HS-5 (cell line): ENCODE data around the gene LRRC55.

Source experiments
- DNase-seq: peaks from one replicate; pipeline ENCODE4 v3.0.0-alpha.2; 2012; ENCODE audit warnings: low read depth

Gene LRRC55

DNA sequence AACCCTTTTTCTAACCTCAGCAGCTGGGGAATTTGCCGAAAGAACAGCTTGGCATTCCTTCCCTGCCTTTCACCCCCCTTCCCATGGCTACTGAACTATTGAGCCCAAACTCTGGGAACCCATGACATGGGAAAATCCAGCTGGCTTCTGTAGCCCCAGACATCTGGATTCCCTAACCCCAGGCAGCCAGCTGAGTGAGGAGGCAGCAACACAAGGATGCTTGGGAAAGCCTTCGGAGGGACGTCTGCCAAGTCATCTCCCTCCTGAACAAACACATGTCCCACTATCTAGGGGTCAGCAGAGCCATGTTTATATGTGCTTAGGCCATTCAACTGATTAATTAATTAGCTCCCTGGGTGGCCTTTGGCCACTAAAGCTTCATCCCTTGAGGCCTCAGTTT is 21.6 kb downstream of the LRRC55 start:
- no peak for DNase-seq

DNA sequence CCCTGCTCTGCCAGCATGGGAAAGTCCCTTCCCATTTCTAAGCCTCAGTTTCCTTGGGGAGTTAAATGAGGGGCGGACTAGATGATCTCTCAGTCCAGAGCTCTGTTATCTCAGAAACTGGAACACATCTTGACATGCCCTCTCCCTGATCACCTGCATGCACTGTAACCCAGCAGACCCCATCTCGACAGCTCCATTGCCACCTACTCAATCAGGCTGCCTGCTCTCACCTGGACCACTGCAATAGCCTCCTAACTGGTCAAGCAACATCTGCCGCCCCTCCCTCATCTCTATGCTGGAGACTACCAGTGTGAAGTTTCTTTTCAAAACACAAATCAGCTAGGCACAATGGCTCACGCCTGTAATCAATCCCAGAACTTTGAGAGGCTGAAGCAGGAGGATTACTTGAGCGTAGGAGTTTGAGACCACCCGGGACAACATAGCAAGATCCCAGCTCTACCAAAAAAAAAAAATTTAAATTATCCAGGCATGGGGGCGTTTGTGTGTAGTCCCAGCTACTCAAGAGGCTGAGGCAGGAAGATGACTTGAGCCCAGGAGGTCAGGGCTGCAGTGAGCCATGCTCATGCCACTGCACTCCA is 22.2 kb downstream of the LRRC55 start:
- no peak for DNase-seq

DNA sequence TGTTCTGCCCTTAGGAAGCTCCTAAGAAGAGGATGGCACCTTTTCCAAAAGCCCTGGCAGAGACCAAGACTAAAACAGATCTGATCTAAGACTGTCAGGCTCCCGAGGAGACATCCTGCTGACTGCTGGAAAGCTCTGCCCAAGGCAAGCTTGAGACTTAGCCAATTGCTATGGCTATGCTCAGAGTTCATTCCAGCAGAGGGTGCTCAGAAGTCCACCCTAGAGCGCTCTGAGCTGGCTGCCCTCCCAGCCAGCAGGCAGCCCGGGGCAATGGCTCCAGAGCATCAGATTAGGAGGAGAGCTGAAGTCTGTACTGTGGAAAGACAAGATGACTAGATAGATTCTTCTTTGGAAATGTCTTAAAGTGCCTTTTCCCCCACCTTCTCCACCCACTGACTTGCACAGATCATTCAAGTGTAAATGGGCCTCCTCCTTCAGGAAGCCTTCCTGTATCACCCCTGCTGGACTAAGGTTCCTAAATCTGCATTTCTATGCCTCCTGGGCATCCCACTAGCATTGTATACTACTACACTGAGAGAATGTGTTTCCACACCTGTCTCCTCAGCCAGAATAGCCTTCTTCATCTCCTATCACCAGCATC is 23.4 kb downstream of the LRRC55 start:
- DNase-seq, result no peak

DNA sequence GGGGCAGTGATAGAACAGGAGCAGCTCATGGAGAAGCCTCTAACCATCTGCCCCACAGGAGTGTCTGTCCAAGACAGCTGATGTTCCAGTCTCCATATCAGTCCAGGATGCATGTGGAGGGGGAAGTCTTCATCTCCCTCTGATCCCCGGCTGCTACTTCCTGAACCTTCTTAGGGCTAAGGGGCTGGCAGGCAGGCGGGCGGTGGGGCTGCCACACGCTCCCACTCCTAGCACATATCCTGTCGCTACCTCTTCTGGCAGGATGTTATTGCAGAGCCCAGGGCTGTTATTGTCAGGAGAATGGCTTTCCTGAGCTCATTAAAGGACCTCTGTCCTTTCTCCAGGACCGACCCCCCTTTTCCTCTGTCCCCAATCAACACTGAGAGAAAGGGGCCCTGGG is 25.4 kb downstream of the LRRC55 start:
- DNase-seq, result no peak

DNA sequence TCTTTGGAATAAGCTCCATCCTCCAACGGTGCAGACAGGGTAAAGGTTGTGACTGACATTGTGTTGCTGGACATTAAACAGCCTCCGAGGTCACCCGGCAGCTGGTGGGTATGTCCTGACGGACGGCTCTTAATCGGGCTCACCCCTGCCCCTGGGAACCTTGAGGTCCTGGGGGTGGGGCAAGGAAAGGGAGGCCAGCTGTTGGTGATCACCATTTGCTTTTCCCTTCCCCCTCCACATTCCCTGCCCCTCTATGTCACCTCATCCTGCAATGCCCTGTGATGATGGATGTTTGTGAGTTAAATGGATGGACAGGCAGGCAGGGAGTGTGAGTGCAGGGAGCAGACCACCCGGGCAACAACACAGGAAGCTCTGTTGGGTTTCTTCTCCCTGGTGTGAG is 29.0 kb downstream of the LRRC55 start:
- no peak for DNase-seq

DNA sequence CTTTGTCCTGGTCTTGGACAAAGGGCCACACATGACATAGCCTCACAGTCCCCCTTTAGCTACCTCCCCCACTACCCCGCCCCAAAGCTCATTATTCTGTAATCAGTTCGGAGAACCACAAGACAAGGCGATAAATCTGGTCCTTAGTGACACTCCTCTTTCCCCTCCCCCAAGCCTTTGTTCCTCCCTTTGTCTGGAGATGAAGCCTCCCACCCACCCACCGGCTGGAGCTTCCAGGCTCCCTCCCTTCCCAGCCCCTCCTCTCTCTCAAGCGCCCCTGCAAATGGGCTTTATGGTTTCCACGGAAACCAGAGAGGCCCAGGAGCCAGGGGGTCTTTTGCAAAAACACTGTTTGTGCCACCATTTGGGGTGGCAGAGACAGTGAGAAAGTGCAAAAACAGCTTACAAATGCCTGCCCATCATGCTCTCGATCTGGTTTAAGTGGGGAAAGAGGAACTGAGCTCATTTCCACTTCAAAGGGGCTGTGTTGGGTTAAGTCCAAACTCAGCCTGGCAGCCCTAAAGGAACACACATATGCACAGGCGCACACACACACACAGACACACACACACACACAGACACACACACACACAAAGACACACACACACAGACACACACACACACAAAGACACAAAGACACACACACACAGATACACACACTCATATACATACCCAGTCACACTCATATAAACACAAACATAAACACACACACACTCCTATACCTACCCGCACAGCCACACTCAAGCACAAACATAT is 31.8 kb downstream of the LRRC55 start:
- no peak for DNase-seq

DNA sequence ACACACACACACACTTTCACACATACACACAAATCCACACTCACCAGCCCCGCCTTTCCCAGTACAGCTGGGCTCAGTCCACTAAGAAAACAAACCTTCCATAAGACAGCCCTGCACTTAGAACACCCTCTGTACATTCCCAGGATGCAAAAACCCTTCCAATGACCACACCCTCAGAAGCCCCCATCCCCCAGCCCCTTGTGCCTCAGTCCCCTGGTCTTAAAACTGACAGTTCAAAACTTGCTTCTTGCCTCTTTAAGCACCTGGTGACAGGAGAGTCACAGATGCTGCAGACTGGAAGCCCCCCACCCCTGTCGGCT is 32.3 kb downstream of the LRRC55 start:
- DNase-seq, result no peak

DNA sequence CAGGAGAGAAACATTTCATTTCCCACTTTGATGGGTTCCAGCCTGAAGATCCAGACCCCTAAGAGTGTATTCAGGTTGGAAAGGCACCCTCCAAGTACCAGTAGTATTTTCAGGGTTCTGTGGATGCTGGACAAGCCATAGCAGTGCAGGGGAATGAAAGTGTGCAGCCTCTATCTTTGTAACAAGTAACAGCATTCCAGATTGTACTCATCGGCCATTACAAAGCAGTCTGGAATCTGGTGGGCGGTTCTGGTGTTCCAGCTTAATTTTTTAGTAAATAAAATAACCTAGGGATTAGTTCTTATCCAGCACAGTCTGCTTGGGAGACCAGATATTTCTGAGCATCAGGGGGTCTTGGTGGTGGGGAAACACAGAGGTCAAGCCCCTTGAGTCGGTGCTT is 32.7 kb downstream of the LRRC55 start:
- DNase-seq, result peak; percentile 35

DNA sequence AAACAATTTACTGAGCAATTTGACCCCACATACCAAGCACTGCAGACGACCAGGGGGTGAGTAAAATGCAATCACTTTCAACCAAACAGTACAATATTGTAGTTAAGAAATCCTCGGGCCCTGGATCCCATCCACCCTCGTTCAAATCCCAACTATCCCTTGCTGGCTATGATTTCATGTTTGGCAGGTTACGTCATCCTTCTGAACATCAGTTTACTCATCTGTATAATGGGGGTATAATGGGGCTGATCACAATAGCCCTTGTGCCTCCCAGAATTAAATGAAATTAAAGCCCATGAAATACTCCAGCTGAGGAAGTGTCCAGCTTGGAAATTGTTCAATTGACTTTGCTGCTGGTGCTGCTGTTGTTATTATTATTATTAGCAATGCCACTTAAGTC is 34.7 kb downstream of the LRRC55 start:
- no peak for DNase-seq

DNA sequence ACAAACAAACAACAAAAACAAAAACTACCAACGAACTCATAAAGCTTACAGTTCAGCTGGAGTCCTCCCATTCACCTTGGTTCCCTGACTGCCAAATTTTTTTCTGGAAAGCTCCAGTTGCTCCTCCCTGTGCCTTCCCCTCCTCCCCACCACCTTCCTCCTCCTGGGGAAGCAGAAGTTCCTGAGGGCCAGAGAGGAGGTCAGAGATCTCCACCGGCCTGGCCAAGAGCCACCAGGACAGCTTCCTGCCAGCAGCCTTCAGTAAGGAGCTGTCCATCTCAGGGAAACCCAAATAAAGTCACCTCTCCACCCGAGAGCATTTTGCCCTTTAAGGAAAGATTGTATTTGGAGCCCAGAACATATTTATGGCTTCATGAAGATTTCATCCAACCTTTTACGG is 35.3 kb downstream of the LRRC55 start:
- DNase-seq, result no peak

DNA sequence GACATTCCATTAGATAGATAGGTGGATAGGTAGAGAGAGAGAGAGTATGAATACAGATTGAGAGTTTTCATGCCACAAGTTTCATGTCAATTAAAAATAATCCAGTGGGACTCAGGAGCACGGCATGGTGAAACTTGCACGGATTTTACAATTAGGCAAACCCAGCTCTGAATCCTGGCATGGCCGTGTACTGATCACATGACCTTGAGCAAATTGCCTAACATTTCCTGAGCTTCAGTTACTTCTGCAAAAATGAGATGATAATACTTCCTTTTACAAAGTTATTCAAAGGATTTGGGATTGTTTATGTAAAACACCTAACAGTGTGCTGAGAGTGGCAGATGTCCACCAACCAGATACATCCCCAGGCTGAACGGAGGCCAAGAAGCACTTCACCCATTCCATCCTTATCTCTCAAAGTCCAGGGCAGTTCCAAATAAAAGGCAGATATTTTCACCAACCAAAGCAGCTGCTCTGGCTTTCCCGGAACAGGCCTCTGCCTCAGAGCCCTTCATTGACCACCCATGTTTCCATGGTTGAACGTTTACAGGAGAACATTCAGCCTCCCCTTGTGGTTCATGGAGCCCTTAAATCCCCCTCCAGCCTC is 37.4 kb downstream of the LRRC55 start:
- no peak for DNase-seq

DNA sequence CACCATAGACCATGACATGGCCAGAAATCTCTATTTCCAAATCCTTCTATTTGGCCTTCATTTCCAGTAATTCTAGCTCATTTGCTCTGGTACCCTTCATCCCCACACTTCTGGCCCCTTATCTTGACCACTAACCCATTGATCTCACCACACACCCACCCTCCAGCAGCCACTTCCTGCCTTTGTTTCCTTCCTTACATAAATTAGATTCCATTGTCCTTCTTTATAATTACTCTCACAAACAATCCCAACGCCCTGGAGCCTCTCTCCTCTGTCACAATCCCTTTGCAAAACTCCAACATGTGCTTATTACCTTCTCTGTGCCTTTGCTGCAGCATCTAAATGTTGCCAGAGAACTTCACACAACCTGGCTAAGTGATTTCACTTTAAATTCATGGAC is 40.5 kb downstream of the LRRC55 start:
- DNase-seq, result no peak

DNA sequence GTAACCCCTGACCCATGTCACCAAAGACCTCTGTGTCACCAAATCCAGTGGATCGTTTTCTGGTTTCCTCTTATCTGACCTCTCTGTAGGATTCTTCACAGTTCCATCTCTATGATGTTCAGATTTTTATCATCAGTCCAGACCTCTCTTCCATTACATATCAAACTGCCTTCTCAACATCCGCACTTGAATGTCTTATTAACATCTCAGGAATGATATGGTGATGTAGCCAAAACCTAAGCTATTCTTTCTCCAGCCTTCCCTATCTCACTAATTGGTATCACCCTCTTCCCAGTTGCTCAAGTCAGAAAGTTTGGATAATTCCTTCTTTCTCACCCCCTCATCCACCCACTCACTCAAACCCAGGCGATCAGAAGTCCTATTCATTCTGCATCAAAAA is 41.8 kb downstream of the LRRC55 start:
- no peak for DNase-seq

DNA sequence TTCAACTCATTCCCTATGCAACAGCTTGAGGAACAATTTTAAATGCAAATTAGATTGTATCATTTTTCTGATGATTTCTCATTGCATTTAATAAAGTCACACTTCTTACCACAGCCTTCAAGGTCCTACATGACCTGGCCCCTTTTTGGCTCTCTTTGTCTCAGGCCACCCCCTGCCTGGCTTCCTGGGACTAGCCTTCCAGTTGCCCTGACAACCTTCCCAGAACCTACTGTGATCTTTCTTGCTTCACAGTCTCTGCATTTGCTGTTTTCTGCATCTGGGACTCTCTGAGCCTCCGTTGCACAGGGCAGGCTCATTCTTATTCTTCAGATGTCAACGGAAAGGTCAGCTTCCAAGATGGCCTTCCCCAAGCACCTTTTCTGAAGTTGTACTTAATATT is 42.4 kb downstream of the LRRC55 start:
- DNase-seq, result no peak

DNA sequence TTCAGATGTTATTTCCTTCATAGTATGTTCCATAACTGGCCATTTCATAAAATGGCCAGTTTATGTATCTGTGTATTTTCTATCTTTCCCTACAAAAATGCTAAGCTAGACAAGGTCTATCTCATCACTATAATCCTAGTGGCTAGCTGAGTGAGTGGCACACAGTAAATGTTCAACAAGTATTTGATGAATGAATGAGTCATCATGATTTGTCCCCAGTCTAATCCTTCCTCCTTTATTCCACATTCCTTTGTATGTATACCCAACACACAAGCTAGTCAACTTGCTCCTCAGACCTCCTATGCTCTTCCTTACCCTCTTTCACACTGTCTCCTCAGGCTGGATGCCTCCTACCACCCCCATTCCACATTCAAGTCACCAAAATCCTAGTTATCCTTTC is 42.8 kb downstream of the LRRC55 start:
- no peak for DNase-seq

DNA sequence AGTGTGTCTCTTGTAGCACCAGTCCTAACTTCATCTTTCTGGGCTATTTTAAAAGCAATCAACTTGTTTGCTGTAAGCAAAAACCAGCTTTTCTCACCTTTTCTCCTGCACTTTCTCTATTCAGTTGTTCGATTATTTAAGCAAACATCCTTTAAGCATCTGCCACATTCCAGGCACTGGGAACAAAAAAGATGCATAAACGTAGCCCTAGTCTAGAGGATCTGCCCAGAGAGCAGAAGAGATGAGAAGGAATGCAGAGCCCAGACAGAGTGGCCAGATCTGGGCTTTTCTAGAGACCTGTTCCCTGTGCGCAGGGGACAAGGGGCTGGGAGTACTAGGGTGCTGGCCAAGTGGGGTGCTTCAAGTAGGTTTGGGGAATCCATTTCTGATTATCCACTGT is 46.8 kb downstream of the LRRC55 start:
- DNase-seq, result no peak

DNA sequence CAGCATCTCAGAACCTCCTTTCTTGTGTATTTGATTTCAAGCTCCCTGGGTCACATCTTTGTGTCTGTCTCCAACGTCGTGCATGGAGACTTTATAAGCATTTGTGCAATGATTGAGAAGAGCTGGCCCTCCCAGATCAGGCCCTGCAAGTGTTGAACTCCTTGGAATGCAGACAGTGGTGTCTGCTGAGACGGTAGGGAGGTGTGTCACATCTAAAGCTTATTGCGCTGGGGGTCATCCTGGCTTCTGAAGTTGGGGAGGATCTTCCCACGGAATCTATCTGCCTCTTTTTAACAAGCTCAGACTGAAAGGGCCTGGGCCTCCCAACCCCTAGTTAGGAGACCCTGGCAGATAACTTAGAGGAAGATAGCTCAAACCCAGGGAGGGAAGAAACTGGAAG is 48.6 kb downstream of the LRRC55 start:
- no peak for DNase-seq

DNA sequence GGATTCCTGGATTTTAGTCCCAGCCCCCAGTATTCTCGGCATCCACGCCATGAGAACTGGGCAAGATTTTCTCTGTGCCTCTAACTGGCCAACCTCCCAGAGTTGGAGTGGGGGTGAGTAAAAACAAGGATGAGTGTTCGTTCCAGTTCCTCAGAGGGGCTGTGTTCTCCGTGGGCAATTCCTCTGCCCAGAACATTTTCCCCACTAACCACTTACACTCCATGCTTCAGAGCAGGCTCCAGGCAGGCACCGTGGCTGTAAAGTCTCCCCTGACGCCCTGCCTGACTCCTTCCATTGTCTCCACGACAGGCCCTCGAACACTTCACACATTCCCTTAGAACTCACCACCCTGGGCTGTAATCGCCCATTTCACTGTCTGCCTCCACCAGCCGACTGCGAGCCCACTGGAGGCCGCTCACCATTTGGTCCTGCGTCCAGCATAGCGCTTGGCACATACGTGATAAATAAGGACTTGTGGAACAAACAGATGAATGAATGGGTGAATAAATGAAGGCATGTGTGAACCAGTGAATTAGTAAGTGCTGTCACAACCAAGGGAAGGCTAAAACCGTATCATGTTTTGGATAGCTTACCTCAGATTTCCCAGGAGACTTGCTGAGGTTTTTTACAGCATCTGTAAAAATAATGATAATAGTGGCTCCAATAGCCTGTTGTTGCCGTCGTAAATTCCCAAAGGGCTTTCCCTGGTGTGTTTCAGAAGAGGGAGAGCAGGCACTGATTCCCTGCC is 49.2 kb downstream of the LRRC55 start:
- DNase-seq, result no peak

DNA sequence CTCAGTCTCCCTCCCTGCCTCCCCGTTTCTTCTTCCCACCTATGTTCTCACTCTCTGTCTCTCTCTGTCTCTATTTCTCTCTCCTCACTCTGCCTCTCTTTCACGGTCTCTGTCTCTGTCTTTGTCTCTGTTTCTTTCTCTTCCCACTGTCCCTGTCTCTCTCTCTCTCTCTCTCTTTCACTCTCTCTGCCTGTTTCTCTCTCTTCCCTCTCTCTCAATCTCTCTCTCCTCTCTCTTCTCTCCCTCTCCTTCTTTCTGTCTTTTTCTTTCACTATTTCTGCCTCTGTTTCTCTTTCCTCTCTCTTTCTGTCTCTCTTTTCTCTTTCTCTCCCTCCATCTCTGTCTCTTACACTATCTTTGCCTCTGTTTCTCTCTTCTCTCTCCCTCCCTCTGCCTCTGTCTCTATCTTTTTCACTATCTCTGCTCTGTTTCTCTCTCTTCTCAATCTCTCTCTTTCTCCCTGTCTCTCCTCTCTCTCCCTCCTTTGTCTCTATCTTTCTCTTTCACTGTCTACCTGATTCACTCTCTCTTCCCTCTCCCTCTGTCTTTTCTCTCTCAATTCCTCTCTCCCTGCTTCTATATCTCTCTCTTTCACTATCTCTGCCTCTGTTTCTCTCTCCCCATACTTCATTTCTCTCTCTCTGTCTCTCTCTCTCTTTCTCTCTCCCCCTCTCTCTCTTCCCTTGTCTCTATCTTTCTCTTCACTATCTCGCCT is 49.9 kb downstream of the LRRC55 start:
- DNase-seq, result no peak

DNA sequence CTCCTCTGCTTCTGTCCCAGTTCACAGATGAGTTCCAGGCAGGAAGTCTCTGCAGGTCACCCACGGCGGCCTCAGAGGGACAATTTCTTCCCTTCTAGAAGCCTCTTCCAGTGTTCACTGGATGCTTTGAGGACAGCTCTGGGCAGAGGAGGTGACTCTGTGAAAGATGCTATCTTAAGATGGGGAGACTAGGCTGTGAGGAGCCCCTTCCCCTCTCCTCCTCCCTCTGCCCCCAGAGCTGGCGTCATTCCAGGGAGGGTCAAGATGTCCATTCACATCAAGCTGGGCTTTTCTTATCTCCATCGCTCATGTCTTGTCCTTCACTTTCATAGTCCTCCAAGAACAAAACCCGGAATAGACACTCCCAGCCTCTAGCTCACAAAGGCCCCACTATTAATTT is 51.9 kb downstream of the LRRC55 start:
- no peak for DNase-seq

DNA sequence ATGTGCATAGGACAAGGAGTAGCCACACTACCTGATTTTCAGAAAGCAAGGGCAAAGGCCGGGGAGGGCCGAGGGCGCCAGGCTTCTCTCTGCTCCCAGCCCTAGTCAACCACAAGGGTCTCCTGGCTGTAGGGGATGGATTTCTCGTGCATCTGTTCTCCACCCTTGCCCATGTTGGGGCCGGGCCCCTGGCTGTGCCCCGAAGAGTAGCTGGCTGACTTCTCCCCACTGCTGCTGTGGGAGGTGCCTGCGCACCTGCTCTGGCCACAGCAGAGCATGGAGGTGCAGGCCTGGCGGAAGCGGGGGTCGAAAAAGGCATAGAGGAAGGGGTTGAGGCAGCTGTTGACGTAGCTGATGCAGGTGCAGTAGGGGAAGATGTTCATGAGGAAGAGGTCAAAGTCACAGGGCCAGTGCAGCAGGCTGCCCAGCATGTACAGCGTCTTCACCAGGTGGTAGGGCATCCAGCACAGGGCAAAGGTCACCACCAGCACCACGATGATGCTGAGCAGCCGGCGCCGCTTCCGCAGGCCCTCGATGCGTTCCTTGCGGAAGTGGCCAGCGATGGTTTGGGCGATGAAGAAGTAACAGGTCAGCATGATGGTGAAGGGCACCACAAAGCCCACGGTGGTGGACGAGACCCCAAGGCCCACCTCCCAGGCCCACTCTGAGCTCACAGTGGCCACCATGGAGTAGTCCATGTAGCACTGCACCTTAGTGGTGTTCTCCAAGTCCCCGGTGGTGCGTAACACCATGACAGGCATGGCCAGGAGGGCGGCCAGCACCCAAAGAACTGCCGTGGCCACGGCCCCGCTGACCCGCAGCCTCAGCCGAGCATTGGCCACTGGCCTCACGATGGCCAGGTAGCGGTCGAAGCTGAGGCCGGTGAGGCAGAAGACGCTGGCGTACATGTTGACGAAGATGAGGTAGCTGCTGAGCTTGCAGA is 54.3 kb downstream of the LRRC55 start:
- DNase-seq, result no peak
